ENCODE data around the gene FXYD5.

- TF ChIP-seq ETV6 (conservative IDR thresholded peaks at IDR 0.05 in 1 of 2, IDR thresholded peaks at IDR 0.05 in 1 of 2; ENCODE audit: borderline replicate concordance in 1 of 2, low read depth in 1 of 2) (no peak), BCL3 (IDR thresholded peaks at IDR 0.05; ENCODE audit: borderline replicate concordance, insufficient read depth, low read depth, low read length, poor library complexity, severe bottlenecking) (no peak)
Observed at GRCh38 chr19:35135389-35135909, 19.1 kb upstream of the FXYD5 start.

Data from GM12878 (cell line).